CD4-positive, alpha-beta T cell treated with Interleukin-17A for 1 hour (primary cell): Measurements from ENCODE around the gene SPSB2.

ENCODE experiments used
- DNase-seq: peaks from one replicate; pipeline ENCODE4 v3.0.0-alpha.2; 2020

Gene SPSB2

GRCh38 chr12:6849976-6850560 lies 23.0 kb downstream of the SPSB2 start:
- DNase-seq = no peak

GRCh38 chr12:6849427-6849826 lies 23.7 kb downstream of the SPSB2 start:
- no peak for DNase-seq

DNA sequence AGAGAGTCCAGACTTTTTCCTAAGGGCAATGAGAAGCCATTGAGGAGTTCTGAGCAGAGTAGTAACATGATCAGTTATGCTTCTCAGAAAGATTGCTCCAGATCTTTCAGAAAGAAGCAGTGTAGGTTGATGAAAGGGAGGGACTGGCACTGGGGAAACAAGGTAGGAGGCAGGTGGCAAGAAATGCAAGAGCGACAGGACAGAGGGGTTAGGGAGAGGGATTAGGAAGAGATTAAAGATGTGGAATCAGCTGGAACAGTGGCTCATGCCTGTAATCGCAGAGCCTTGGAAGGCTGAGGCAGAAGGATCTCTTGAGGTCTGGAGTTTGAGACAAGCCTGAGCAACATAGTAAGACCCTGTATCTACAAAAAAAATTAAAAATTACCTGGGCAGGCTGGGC lies 25.4 kb downstream of the SPSB2 start:
- no peak for DNase-seq

DNA sequence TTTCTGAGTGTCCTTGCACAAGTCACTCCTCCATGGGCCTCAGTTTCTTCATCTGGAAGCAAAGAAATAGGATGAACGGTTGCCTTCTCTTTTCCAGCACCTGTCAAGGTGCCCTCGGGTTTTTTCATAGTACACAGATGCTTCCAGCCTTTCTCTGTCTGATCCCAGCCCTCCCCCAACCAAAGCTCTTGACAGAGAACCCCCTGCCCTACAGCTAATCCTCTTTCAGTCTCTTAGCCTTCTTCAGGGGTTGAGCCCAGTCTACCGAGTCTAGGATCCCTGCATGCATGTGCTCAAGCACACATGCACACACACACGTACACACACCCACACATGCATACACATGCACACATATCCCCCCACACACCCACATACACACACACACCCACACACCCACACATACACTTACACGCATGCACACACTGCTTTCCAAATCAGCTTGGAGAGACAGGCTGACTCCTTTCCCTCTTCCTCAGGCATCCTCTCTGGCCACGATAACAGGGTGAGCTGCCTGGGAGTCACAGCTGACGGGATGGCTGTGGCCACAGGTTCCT lies 26.7 kb downstream of the SPSB2 start:
- no peak for DNase-seq

DNA sequence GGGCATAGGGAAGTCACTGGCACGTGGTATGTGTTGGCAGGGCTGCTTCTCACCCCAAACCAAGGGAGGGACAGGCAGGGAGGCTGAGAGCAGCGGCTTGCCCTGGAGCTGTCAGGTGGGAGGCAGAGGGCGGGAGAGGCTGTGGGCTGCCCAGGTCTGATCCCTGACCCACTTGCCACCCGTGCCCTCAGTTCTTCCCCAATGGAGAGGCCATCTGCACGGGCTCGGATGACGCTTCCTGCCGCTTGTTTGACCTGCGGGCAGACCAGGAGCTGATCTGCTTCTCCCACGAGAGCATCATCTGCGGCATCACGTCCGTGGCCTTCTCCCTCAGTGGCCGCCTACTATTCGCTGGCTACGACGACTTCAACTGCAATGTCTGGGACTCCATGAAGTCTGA lies 27.7 kb downstream of the SPSB2 start:
- no peak for DNase-seq

GRCh38 chr12:6843118-6843902 lies 29.8 kb downstream of the SPSB2 start:
- no peak for DNase-seq

- DNase-seq = no peak
Observed at GRCh38 chr12:6842075-6842474, 31.0 kb downstream of the SPSB2 start.

DNA sequence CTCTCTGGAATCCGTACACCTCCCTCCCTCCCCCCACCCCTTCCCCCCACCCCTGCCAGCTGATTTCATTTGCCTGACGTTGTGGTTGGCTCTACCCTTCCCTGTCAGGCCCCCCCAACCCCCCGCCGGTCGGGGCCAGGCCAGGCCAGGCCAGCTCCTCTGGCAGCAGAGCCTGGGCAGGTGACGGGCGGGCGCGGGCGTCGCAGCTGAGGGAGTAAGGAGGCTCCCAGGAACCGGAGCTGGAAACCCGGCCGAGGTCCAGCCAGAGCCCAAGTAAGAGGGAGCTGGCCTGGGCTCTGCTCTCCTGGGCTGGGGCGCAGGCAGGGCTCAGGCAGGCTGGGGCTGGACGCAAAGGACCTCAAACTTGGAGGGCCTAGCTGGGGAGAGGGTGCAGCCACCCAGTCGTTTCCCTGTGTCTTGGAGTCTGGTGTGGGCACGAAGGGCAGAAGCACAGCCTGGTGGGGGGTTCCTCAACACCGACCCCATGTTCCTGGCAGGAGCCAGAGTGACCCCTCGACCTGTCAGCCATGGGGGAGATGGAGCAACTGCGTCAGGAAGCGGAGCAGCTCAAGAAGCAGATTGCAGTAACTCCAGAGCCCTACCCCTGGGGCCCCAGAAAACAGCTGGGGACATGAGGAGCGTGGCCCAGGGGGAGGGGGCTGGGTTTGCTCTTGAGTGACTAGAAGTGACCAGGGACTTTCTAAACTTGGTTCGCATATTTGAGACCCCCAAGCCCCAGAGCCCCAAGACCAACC lies 32.2 kb downstream of the SPSB2 start, which contains the start of gene GNB3:
TSS of gene GNB3 (plus strand) at position 165 of the 755 bp plus-strand sequence. CDS start at position 528, 363 bp downstream.
- DNase-seq = no peak

DNA sequence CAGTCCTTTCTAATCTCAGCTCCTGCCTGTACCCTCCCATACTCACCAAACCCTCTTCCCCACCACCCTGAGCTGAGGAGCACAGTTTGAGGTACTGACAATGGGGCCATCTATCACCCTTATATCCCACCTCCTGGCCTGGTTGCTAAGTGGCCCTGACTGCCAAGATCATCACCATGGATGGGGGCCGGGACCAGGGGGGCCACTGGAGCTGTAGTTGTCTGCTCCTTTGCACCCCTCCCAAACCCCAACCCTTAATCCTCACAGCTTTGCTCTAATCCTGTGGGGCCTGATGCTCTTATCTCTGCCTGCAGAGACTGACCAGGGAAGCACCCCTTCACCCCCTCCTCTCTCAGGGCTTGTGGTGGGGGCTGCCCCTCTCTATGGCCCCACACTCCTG lies 32.8 kb downstream of the SPSB2 start:
- DNase-seq = no peak

DNA sequence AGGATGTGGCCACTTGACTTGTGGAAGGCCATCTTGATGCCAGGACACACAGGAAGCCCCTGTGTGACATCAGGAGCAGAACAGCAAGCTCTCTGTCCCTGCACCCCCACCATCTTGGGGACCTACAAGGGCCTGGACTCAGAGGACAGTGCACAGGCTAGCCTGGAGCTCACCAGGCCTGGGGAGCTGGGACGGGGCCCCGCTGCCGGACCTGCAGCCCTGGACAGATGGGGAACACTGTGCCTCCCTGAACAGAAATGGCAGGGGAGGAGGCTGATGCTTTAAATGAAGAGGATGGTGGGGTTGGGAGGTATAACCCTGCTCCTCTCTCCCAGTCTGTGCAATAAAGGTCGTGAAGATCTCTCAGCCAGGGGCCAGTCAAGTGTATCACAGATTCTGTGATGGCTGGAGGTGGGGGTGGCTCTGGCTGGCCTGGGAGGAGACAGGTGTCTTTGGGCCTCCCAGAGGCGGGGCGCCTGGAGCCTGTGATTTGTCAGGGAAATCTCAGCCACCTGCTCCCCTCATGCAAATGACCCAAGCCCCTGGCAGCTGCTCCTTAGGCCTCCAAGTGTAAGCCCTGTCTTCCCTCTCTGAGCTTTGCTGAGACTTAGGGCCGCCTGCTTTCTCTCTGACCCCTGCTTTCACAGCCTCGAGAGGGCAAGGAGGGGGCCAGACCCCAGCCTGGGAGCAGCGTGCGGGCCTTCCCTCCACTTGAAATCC lies 33.5 kb downstream of the SPSB2 start:
- DNase-seq = no peak

GRCh38 chr12:6838854-6839253 lies 34.2 kb downstream of the SPSB2 start:
- no peak for DNase-seq

DNA sequence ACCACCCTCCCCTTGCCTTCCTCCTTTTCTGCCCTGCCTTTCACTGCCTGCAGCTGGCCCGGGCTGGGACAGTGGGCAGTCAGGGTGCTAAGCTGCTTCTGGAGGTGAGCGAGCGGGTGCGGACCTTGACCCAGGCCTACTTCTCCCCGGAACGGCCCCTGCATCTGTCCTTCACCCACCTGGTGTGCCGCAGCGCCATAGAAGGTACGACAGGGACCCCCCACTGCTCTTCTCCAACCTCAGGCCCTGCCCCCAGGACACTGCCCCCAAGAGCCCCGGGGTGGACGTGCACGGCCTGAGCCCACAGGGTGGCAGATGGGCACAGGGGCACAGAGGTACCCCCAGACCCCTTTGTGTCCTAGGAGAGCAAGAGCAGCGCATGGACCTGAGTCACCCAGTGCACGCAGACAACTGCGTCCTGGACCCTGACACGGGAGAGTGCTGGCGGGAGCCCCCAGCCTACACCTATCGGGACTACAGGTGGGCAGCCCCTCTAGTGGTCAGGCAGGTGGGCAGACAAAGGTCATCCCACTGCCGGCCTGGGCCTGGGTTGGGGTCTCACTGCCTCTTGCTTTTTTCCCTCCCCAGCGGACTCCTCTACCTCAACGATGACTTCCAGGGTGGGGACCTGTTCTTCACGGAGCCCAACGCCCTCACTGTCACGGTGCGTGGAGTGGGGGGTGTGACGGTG lies 35.6 kb downstream of the SPSB2 start:
- no peak for DNase-seq

DNA sequence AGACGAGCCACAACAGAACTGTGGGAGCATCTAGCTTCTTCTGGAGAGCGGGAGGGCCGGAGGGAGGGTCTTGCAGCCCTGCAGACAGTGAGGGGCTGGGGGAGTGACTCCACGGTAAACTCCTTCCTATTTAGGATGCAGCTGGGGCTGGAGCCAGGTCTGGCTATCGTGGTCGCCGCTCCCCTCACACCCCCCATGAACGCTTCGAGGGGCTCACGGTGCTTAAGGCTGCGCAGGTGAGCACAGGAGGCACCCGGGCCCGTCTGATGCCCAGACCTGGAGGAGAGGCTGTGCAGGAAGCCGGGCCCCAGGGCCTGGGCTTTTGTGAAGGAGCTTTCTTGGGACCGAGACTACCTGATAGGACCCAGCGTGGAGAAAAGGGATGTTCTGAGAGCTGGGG lies 36.3 kb downstream of the SPSB2 start:
- no peak for DNase-seq

DNA sequence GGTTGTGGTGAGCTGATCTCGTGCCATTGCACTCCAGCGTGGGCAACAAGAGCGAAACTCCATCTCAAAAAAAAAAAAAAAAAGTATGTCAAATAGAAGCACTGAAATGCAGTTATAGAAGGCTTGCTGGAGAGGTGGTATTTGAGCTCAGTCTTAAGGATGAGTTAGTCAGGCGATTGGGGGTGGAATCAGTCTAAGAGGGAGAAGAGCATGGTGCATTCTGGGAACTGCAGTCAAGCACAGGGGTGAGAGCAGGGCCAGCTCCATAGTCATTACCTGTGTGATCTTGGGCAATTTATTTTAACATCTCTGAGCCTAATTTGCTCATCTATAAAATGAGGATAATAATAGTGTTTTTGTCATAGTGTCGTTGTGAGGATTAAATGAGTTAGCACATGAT lies 38.2 kb downstream of the SPSB2 start:
- no peak for DNase-seq

DNA sequence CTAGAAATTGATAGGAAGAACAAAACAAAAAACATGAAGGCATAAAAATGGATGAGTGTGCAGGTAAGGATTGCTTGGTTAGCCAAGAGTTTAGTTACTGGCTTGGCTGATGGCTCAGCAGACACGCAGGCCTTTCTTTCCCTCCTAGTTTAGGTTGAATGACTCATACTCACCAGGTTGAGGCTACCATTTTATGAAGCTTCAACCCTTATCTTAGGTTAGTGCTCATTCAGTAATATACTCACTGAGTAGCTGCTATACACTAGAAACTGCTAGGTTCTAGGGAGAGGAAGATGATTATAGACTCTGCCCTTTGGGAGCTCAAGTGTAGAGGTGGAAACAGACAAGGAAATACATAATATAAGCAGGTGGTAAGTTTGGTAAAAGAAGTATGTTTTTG lies 38.8 kb downstream of the SPSB2 start:
- no peak for DNase-seq

DNA sequence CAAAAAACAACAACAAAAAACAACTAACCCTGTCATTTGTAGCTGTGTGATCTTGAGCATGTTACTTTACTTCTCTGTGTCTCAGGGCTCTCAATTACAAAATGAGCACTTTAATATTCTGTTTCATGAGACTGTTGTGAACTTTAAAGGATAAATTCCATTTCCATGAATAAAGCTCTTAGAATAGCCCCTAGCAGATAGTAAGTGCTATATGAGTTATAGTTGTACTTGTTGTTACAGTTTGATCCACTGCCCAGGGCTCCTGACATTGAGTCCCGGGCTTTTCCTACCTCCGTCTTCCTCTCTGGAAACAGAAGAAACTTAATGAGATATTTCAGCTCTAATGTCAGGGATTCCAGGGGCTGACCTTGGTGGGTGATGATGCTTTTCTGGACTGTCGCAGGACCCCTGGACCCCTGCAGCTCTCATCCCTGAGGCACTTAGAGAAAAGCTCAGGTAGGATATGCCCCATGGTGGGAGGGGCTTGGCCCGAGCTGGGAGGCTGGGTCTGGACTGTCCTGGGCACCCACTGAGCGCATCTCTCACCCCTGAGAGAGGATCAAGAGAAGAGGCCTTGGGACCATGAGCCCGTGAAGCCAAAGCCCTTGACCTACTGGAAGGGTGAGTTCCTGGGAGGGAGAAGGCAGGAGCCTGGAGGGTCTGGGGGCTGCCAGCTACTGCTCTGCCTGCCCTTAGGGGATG lies 39.8 kb downstream of the SPSB2 start:
- DNase-seq = no peak

- no peak for DNase-seq
Observed at GRCh38 chr12:6832125-6832524, 41.0 kb downstream of the SPSB2 start.

GRCh38 chr12:6831450-6831995 lies 41.6 kb downstream of the SPSB2 start:
- DNase-seq = no peak

- no peak for DNase-seq
Observed at GRCh38 chr12:6830999-6831398, 42.1 kb downstream of the SPSB2 start.

GRCh38 chr12:6830286-6830890 lies 42.7 kb downstream of the SPSB2 start:
- DNase-seq = no peak
